Stimulated activated CD4-positive, alpha-beta T cell treated with anti-CD3 and anti-CD28 coated beads, TNF-alpha, amount 100 ng/mL, for 1 hour (primary cell): ENCODE results near the gene ASB6.
"Not testable (repeated sequence)": the region's sequence is repeated elsewhere in the genome, so short reads cannot be mapped to it uniquely, and the experiment has no call there.

ENCODE experiments used
- DNase-seq, 3 donors: peaks; one replicate each; pipeline ENCODE4 v3.0.0-alpha.2; 2020; ENCODE audit warnings: low read depth in 3 of 3, low spot score in 1 of 3

ASB6 gene

GRCh38 chr9:129608561-129609481 is 33.1 kb downstream of the ASB6 start:
- no peak for DNase-seq

- DNase-seq, result no peak
These were observed 34.9 kb downstream of the ASB6 start for GRCh38 chr9:129607027-129607387.

DNA sequence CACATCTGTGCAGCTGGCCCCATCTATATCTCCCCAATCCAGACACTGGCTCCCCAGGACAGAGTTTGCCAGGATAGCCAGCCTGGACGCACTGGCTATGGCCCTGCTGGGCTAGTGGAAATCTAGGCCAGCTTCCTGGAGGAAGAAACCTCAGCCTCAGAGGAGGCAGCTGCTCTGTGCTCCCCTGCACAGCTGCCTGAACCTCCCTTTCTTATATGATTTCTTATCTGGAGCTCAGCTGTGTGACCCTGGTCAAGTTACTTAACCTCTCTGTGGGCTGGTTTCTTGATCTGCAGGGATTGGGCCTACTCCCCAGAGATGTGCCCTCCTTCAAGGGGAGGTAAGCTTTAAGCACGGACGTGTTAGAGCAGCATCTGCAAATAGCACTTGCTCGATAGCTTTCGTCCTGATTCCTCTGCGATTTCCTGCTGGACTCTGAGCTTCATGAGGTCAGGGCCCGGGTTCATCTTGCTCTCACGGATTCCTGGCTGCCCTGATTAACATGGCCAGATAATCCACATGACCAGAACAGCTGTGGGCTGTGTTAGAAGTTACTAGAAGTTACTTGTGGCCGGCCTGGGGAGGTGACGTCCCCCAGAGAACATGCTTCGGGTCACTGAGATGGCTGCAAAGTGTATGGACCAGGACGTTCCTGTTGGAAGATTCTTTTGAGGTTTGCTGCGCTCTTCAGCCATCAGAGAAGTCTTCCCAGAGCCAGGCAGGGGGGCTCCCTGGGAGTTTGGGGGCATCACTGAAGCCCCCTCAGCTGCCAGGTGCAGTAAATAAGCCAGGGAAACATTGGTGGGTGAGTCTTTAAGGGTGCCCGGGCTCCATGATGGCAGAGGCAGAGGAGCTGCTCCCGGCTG is 35.6 kb downstream of the ASB6 start:
- DNase-seq, result no peak

DNA sequence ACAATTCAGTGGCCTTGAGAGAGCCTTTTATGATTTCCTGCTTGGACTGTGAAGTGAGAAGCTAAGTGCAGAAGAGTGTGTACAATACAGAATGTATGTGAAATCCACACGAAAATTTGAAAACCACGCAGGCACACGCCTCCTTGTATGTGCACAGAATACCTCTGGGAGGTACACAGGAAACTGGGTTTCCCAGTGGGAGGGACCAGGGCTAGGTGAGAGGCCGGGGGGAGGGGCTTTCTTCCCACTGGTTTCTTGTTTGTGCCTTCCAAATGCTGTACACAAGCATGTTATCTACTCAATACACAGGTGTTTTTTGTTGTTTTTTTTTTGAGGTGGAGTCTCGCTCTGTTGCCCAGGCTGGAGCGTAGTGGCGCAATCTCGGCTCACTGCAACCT is 37.2 kb downstream of the ASB6 start:
- no peak for DNase-seq

DNA sequence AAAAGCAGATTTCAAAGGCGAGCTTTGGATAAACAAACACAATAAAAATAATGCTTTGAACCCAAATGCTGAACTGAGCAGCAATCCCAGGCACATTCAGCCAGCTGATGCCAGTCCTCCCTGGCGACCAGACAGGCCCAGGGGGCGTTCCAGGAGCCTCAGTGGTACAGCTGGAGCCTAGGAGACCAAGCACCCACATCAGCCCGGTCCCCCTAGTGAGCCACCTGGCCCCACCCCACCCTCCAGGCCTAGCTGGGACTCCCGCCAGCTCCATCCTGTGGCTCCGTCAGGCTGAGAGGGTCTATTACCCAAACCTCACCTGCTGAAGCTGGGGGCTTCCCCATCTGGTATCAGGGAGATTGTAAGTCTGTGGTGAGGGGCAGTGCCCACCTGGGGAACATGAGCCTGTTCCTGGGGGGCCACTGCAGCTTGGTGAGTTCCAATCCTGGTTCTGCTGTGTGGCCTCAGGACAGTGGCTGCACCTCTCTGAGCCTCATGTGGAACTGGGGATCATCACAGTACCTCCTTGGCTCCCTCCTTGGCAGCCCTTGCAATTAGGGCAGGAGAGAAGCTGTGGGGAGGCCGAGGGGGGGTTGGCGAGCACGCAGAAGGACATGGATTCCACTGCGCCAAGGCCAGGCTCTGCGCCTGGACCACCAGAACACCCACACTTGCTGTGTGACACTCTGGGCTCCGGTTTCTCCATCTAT is 37.7 kb downstream of the ASB6 start:
- no peak for DNase-seq

DNA sequence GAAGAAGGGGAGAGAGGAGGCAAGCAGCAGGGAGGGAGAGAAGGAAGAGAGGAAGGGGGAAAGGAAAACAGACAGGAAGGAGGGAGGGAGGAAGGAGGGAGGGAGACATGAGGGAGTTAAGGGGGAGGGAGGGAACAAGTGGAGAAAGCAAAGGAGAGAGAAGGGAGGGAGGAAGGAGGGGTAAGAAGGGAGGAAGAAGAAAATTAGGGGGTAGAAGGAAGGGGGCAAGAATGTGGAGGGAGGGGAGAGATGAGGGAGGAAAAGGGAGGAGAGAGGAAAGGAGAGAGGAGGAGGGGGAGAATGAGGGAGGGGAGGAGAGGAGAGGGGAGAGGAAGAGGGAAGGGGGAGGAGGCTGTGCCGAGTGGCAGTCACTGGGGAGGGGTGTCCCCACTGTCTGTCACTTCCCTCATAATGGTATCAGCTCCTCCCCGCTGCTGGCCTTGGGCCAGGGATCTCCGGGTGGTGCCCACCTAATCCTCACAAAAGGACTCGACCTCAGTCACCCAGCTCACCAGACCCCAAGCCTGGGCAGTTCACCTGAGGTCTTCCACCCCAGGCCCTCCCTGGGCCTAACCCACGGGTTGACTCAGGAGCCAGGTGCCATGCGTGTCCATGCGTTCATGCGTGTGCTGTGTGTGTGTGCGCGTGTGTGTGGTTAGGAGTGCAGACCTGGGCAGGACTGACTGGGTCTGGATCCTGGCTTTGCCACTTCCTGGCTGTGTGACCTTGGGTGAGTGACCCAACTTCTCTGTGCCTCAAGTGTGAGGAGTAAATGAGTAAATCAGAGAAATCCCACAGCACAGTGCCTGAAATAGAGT is 39.1 kb downstream of the ASB6 start:
- DNase-seq, result no peak

DNA sequence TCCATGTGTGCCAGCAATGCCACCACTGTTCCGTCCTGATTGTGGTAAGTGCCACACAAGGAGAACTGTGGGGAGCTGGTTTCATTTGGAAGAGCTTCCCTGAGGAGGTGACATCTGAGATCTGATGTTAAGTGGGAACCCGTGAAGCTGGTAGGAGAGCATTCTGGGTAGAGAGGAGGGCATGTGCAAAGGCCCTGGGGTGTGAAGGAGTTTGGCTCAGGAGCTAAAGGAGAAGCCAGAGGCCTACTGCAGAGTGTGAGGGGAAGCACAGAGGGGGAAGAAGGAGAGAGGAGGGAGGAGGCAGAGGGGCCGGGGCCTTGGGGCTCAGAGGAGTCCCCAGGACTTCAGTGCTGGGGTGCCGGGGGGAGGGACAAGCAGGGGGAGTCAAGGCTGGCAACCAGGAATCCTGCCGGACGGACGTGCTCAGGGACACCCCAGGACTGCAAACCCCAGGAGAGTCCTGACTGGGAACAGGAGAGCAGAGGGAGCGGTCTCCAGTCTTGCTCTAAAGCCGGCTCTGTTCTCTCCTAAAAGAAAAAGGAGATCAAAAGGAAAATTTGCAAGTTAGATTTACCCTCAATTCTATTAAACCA is 40.8 kb downstream of the ASB6 start:
- DNase-seq, result no peak

DNA sequence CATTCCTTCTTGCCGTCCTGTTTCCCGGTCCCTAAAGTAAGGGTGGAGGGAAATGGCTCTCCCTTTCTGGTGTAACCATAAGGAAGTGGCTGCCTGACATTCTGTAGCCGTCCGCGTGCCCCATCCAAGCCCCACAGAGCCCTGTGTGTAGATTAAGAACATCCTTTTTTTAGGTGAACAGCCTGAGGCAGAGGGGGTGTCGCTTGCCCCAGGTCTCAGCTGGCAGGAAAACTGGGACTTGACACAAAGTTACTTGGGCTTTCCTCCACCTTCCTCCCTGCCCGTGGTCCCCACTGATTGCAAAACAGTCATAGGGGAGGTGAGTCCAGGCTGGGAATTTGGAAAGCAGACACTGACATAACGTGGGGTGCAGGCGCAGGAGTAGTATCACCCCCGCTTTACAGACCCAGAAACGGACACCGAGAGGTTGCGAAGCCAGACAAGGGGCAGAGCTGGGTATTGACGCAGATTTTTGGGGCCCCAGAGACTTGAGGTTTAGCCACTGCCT is 43.8 kb downstream of the ASB6 start:
- no peak for DNase-seq

DNA sequence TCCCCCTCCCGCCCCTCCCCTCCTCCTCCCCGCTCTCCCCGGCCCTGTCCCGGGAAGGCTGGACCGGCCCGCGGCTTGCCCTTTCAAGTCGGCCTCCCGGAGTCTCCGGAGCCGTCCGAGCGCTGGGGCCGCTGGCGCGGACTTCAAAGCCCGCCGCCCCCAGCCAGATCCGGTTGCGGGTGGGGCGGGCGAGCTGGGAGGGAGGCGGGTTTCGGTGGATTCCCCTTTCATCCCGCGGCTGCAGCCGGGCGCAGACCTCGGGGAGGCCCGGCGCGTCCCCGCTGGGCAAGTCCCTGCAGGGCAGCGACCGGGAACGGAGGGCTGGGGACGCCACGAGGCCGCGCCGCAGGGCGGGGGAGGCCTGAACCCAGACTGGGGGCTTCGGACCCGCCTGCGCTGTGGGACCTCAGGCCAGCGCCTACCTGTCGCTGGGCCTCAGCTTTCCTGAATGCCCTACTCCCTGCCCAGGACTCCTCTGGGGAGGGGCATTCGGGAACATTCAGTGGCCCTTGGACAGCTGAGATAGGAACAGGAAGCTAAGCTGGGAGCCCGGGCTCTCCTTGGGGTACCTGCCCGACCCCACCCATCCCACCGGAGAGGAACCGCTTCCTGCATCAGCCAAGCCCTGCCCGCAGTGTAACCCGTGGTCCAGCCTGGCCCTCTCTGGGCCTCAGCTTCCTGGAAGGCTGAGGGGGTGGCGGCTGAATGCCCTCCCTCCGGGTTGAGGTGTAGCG is 44.4 kb downstream of the ASB6 start:
- DNase-seq, result no peak

DNA sequence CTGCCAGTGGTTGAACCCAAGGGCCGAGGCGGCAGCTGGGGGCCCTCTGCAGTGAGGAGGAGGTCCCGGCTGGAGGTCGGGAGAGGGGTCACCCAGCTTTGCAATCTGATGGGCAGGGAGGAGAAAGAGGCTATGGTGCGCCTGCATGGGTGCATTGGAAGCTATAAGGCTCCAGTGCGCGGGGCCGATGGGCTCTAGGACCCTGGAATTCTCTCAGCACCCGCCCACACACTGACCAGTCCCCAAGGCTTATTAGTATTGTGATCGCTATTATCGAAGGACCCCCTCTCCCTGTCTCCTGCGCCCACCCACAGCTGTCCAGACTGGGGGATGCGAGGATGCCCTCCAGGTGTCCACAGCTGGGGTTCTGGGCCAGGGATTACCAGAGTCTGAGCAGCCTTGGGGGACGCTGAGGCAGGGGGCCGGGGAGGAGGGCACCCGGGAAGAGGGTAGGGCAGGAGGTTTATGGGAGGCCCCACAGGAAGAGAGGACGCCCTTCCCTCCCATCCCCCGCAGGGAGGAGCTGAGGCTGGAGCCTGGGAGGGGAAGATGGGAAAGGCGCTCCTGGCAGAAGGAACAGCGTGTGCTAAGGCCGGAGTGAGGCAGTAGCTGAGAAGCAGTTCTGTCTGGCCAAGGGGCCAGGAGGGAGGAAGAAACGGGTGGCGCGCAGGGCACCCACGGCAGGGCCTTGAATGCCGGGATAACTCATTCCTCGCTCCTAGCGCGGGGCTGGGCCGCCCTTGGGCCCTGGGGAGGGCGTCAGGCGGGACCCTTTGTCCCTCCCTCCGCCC is 45.2 kb downstream of the ASB6 start:
- DNase-seq, result no peak

- no peak for DNase-seq
These were observed 45.9 kb downstream of the ASB6 start for GRCh38 chr9:129595903-129596540.

- no peak for DNase-seq
These were observed 46.6 kb downstream of the ASB6 start for GRCh38 chr9:129595311-129595741.

DNA sequence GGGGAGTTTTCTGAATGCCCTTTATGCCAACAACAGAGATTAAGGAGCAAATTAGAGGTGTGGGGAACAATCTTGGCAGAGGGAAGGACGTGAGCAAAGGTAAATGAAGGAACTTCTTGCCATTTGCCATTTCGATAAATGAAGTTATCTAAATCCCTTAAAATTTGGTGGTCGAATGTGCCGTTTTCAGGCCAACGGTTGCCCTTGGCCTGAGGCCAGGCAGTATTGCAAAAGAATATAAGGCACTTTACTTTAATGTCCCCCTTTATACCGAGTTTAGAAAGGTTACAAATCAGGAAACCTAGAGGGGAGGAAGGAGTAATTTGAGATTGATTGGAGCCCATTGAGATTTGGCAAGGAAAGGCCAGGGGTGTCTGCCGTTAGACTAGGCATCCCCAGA is 47.3 kb downstream of the ASB6 start:
- DNase-seq, result no peak

- not testable (repeated sequence) for DNase-seq
These were observed 49.2 kb downstream of the ASB6 start for GRCh38 chr9:129592790-129593189.

GRCh38 chr9:129591916-129592315 is 50.0 kb downstream of the ASB6 start:
- no peak for DNase-seq

GRCh38 chr9:129590466-129590865 is 51.5 kb downstream of the ASB6 start:
- DNase-seq, result no peak

- DNase-seq, result no peak
These were observed 54.3 kb downstream of the ASB6 start for GRCh38 chr9:129587487-129588262.
